PC-3 (cell line): ENCODE data around the gene SELENOI. TPM values are rescaled to one million over a fixed set of nuclear protein-coding genes. Genes with fewer than 3 reads are reported as not detected.
A peak's percentile ranks its signal among the peaks of the same experiment; 100 is the strongest.

Experiments used
- ATAC-seq: fragments of 200-7000 bp; cut with Tn5 transposase; 2 replicates; pipeline ENCODE4 v1.9.1; 2020; ENCODE audit warnings: mild to moderate bottlenecking, moderate library complexity
- BruUV-seq: library from RNA; stranded (reverse); fragments of 400-500 nt; replicated peaks from 2 replicates; lab custom pipeline; 2021; lab: Mats Ljungman, UMichigan
- CTCF ChIA-PET: fragments of 300-600 bp; sonication (Branson Sonifier 250); formaldehyde crosslinking; loops from one replicate; lab custom pipeline; 2022; ENCODE audit warnings: antibody characterized with exemption; lab: Charles Lee
- POLR2A ChIA-PET: fragments of 300-600 bp; sonication (Branson Sonifier 250); formaldehyde crosslinking; loops from one replicate; lab custom pipeline; 2022; ENCODE audit warnings: antibody characterized with exemption; ENCODE audit not compliant: unreplicated experiment; lab: Charles Lee
- DNase-seq: peaks from one replicate; pipeline ENCODE4 v3.0.0-alpha.2; 2015
- H2AFZ ChIP-seq: fragments of 300-600 bp; sonication (generic); 2 replicates; pipeline ENCODE4 v1.6.0; 2016; ENCODE audit warnings: antibody characterized with exemption, low read length
- H3F3A ChIP-seq: fragments of 300-600 bp; sonication (generic); one replicate; pipeline ENCODE4 v1.6.0; 2017; ENCODE audit warnings: antibody characterized with exemption, low read length, control low read depth, mild to moderate bottlenecking; ENCODE audit not compliant: unreplicated experiment
- H3K27ac ChIP-seq: fragments of 300-600 bp; sonication (generic); 2 replicates; pipeline ENCODE4 v1.5.1; 2016; ENCODE audit warnings: mild to moderate bottlenecking, low read length
- H3K27me3 ChIP-seq: fragments of 300-600 bp; sonication (generic); 2 replicates; pipeline ENCODE4 v1.6.1; 2016; ENCODE audit warnings: low read length, mixed read lengths
- H3K36me3 ChIP-seq: fragments of 300-600 bp; sonication (generic); 2 replicates; pipeline ENCODE4 v1.6.1; 2016; ENCODE audit warnings: low read depth, mixed run types, low read length, mixed read lengths
- H3K4me1 ChIP-seq: fragments of 300-600 bp; sonication (generic); 2 replicates; pipeline ENCODE4 v1.5.1; 2016; ENCODE audit warnings: low read length; ENCODE audit not compliant: insufficient read depth
- H3K4me2 ChIP-seq: fragments of 300-600 bp; sonication (generic); 2 replicates; pipeline ENCODE4 v1.6.0; 2016; ENCODE audit warnings: low read length
- H3K4me3 ChIP-seq: fragments of 300-600 bp; sonication (generic); 2 replicates; pipeline ENCODE4 v1.5.1; 2016; ENCODE audit warnings: mild to moderate bottlenecking, low read length, mixed read lengths
- H3K79me2 ChIP-seq: fragments of 300-600 bp; sonication (generic); 2 replicates; pipeline ENCODE4 v1.6.1; 2017; ENCODE audit warnings: low read length, mixed read lengths
- H3K9ac ChIP-seq: fragments of 300-600 bp; sonication (generic); 2 replicates; pipeline ENCODE4 v1.6.0; 2016; ENCODE audit warnings: mild to moderate bottlenecking, low read length
- H3K9me2 ChIP-seq: fragments of 300-600 bp; sonication (generic); replicated peaks from 2 replicates; pipeline ENCODE4 v1.6.1; 2016; ENCODE audit warnings: mixed run types, low read length, mixed read lengths
- H3K9me3 ChIP-seq: fragments of 300-600 bp; sonication (generic); 2 replicates; pipeline ENCODE4 v1.6.1; 2016; ENCODE audit warnings: low read length, mixed read lengths
- H4K20me1 ChIP-seq: fragments of 300-600 bp; sonication (generic); 2 replicates; pipeline ENCODE4 v1.6.1; 2016; ENCODE audit warnings: low read length, mixed read lengths
- CTCF ChIP-seq: fragments of 300-600 bp; sonication (generic); conservative IDR thresholded peaks from 2 replicates; pipeline ENCODE4 v1.5.1; 2017; ENCODE audit warnings: antibody characterized with exemption, low read depth, mild to moderate bottlenecking, low read length
- EZH2 ChIP-seq: fragments of 300-600 bp; sonication (generic); IDR thresholded peaks from one replicate; pipeline ENCODE4 v1.6.1; 2017; ENCODE audit warnings: antibody characterized with exemption, mild to moderate bottlenecking, low read length; ENCODE audit not compliant: unreplicated experiment
- EZH2phosphoT487 ChIP-seq: fragments of 300-600 bp; sonication (generic); IDR thresholded peaks from 2 replicates; pipeline ENCODE4 v1.6.1; 2018; ENCODE audit warnings: mild to moderate bottlenecking, antibody characterized with exemption, low read length, borderline replicate concordance
- intact Hi-C: fragments of 100-400 bp; cut with micrococcal nuclease; formaldehyde crosslinking; loops from 2 replicates; pipeline ENCODE4 v1.9.0; 2023
- total RNA-seq: library from RNA; depleted of rRNA; stranded (reverse); fragments of >200 nt; gene quantifications from 2 replicates; pipeline ENCODE4 v1.2.3, GENCODE V29; 2014

Gene SELENOI
- total RNA-seq, 1 experiment from 2014 or later, result 22.3 TPM

- ATAC-seq, result peak; percentile 48; the same call in 1 of the 2 replicates
- Histone ChIP-seq H3K79me2 (no peaks in the 10 kb centered on the region), H3K27me3 (no peaks in the 10 kb centered on the region), H2AFZ (0 out of 2 replicates have a peak overlapping the region, but pooled peaks have one; percentile 53), H3K4me2 (no peak overlapping the region), H3K9me2 (no peaks in the 10 kb centered on the region), H3K9ac (no peak overlapping the region), H3K4me3 (no peak overlapping the region), H3K4me1 (peaks cover 7% of the 10 kb centered on the region; the same call in 1 of the 2 replicates), H3K27ac (no peak overlapping the region), H3K9me3 (no peaks in the 10 kb centered on the region), H3F3A (no peaks in the 10 kb centered on the region), H4K20me1 (no peaks in the 10 kb centered on the region), H3K36me3 (no peaks in the 10 kb centered on the region)
- POLR2A ChIA-PET, result interaction anchor here (0.6 kb wide), 2 partner anchors 17 to 39 kb away, joined by 3 to 4 read pairs; no protein-coding TSS in a partner anchor
- DNase-seq, result peak; percentile 54
- TF ChIP-seq EZH2 (no peak), CTCF (no peak), EZH2phosphoT487 (no peak)
- CTCF ChIA-PET, result interaction anchor here (0.6 kb wide), 1 partner anchor 86 kb away, joined by 5 read pairs; no protein-coding TSS in a partner anchor
- intact Hi-C loops, result no loop called here
- BruUV-seq, result no TSS peak
Measured at GRCh38 chr2:26435106-26435505, 89.2 kb downstream of the SELENOI start.

- Histone ChIP-seq H3K4me1 (peaks cover 7% of the 10 kb centered on the region; the same call in 1 of the 2 replicates), H3K79me2 (no peaks in the 10 kb centered on the region), H3K4me3 (no peak overlapping the region), H3K9ac (no peak overlapping the region), H4K20me1 (no peaks in the 10 kb centered on the region), H3F3A (no peaks in the 10 kb centered on the region), H3K27ac (no peak overlapping the region), H3K9me3 (no peaks in the 10 kb centered on the region), H2AFZ (no peak overlapping the region), H3K9me2 (no peaks in the 10 kb centered on the region), H3K36me3 (no peaks in the 10 kb centered on the region), H3K27me3 (no peaks in the 10 kb centered on the region), H3K4me2 (no peak overlapping the region)
- no peak for ATAC-seq
- no TSS peak for BruUV-seq
- CTCF ChIA-PET, result no interaction called here
- no peak for DNase-seq
- POLR2A ChIA-PET, result no interaction called here
- TF ChIP-seq CTCF (no peak), EZH2 (no peak), EZH2phosphoT487 (no peak)
- intact Hi-C loops, result no loop called here
Measured at GRCh38 chr2:26438526-26438925, 92.6 kb downstream of the SELENOI start.

- BruUV-seq, result no TSS peak
- ChIA-PET CTCF (no interaction called here), POLR2A (no interaction called here)
- H3K79me2 ChIP-seq, result no peaks in the 10 kb centered on the region
- no peak overlapping the region for H3K4me2 ChIP-seq
- H3K4me1 ChIP-seq, result peaks cover 7% of the 10 kb centered on the region; the same call in 1 of the 2 replicates
- no peaks in the 10 kb centered on the region for H4K20me1 ChIP-seq
- H3K4me3 ChIP-seq, result no peak overlapping the region
- no peak overlapping the region for H3K27ac ChIP-seq
- intact Hi-C loops, result no loop called here
- no peaks in the 10 kb centered on the region for H3K9me2 ChIP-seq
- no peak for TF ChIP-seq EZH2
- TF ChIP-seq EZH2phosphoT487, result no peak
- no peak for TF ChIP-seq CTCF
- no peaks in the 10 kb centered on the region for H3F3A ChIP-seq
- no peaks in the 10 kb centered on the region for H3K36me3 ChIP-seq
- ATAC-seq, result no peak
- H3K9me3 ChIP-seq, result no peaks in the 10 kb centered on the region
- no peak overlapping the region for H2AFZ ChIP-seq
- DNase-seq, result no peak
- no peak overlapping the region for H3K9ac ChIP-seq
- H3K27me3 ChIP-seq, result no peaks in the 10 kb centered on the region
Measured at GRCh38 chr2:26438926-26439325, 93.0 kb downstream of the SELENOI start.
